ENCODE measurements around the gene TMEM234. TPM values are rescaled to one million over a fixed set of nuclear protein-coding genes. Genes with fewer than 3 reads are reported as not detected.

The TMEM234 gene
- total RNA-seq, 1 experiment from 2014 or later: 23.3 TPM

DNA sequence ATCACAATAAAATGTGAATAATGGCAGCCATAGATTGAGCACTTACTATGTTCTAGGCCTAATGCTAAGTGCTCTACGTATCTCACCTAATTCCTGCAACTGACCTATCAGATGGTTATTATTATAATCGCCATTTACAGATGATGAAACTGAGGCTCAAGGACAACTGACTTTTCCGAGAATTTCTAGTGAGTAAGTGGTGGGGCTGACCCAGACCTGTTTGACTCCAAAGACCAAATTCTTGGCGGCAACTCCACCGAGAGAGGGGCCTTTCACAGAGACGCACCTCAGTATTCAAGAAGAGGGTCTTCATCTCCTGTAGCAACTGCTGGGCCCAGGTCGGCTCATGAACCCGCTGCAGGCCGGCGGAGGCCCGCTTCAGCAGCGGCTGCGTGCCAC lies 573 bp downstream of the TMEM234 start:
- POLR2A ChIA-PET: interaction anchor here (0.6 to 0.7 kb wide), 2 partner anchors 75 to 173 kb away, joined by 3 to 8 read pairs; partner anchors contain the start of gene BSDC1
- peaks cover 19% of the 10 kb centered on the region for H3K4me1 ChIP-seq (ENCODE audit: control insufficient read depth, insufficient read depth, low read length)
- ATAC-seq: no peak
- BruUV-seq (replicated peaks): no TSS peak
- H3K27me3 ChIP-seq (ENCODE audit: control insufficient read depth, insufficient read depth, low read length): no peaks in the 10 kb centered on the region
- DNase-seq (ENCODE audit: low read depth, low spot score): no peak
- TF ChIP-seq, protein P1, sequence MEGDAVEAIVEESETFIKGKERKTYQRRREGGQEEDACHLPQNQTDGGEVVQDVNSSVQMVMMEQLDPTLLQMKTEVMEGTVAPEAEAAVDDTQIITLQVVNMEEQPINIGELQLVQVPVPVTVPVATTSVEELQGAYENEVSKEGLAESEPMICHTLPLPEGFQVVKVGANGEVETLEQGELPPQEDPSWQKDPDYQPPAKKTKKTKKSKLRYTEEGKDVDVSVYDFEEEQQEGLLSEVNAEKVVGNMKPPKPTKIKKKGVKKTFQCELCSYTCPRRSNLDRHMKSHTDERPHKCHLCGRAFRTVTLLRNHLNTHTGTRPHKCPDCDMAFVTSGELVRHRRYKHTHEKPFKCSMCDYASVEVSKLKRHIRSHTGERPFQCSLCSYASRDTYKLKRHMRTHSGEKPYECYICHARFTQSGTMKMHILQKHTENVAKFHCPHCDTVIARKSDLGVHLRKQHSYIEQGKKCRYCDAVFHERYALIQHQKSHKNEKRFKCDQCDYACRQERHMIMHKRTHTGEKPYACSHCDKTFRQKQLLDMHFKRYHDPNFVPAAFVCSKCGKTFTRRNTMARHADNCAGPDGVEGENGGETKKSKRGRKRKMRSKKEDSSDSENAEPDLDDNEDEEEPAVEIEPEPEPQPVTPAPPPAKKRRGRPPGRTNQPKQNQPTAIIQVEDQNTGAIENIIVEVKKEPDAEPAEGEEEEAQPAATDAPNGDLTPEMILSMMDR (IDR thresholded peaks at IDR 0.05): no peak
- TF ChIP-seq POLR2AphosphoS5 (IDR thresholded peaks at IDR 0.05; ENCODE audit: low read depth, low read length) (no peak), TCF7L2 (IDR thresholded peaks at IDR 0.05; ENCODE audit: low read depth, low read length) (no peak), SIN3A (IDR thresholded peaks at IDR 0.05; ENCODE audit: borderline replicate concordance, insufficient read depth, low read depth, low read length) (no peak)
- TF ChIP-seq, protein P2, sequence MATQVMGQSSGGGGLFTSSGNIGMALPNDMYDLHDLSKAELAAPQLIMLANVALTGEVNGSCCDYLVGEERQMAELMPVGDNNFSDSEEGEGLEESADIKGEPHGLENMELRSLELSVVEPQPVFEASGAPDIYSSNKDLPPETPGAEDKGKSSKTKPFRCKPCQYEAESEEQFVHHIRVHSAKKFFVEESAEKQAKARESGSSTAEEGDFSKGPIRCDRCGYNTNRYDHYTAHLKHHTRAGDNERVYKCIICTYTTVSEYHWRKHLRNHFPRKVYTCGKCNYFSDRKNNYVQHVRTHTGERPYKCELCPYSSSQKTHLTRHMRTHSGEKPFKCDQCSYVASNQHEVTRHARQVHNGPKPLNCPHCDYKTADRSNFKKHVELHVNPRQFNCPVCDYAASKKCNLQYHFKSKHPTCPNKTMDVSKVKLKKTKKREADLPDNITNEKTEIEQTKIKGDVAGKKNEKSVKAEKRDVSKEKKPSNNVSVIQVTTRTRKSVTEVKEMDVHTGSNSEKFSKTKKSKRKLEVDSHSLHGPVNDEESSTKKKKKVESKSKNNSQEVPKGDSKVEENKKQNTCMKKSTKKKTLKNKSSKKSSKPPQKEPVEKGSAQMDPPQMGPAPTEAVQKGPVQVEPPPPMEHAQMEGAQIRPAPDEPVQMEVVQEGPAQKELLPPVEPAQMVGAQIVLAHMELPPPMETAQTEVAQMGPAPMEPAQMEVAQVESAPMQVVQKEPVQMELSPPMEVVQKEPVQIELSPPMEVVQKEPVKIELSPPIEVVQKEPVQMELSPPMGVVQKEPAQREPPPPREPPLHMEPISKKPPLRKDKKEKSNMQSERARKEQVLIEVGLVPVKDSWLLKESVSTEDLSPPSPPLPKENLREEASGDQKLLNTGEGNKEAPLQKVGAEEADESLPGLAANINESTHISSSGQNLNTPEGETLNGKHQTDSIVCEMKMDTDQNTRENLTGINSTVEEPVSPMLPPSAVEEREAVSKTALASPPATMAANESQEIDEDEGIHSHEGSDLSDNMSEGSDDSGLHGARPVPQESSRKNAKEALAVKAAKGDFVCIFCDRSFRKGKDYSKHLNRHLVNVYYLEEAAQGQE (IDR thresholded peaks at IDR 0.05; ENCODE audit: insufficient read depth in 1 of 2, low read depth in 2 of 2, low read length in 1 of 2): no peak
- CTCF ChIA-PET: no interaction called here
- intact Hi-C loops (cut with micrococcal nuclease; ENCODE audit: unreplicated experiment) (loop anchor here (1.0 kb wide), 1 partner anchor 95 kb away; no protein-coding TSS in a partner anchor), in situ Hi-C loops (cut with HindIII; ENCODE audit: low pct_unique_long_range_greater_than_20kb, low sequenced_read_pairs) (no loop called here)
- H3K27ac ChIP-seq (ENCODE audit: low read length): peak overlapping the region; percentile 98
- peak overlapping the region; percentile 95 to 99 for H3K4me3 ChIP-seq (ENCODE audit: low read depth in 2 of 2, low read length in 2 of 2)
- peaks cover 15% of the 10 kb centered on the region for H3K36me3 ChIP-seq (ENCODE audit: control insufficient read depth, insufficient read depth, low read length)
- no peaks in the 10 kb centered on the region for H3K9me3 ChIP-seq (ENCODE audit: control insufficient read depth, insufficient read depth, low read depth, low read length)

DNA sequence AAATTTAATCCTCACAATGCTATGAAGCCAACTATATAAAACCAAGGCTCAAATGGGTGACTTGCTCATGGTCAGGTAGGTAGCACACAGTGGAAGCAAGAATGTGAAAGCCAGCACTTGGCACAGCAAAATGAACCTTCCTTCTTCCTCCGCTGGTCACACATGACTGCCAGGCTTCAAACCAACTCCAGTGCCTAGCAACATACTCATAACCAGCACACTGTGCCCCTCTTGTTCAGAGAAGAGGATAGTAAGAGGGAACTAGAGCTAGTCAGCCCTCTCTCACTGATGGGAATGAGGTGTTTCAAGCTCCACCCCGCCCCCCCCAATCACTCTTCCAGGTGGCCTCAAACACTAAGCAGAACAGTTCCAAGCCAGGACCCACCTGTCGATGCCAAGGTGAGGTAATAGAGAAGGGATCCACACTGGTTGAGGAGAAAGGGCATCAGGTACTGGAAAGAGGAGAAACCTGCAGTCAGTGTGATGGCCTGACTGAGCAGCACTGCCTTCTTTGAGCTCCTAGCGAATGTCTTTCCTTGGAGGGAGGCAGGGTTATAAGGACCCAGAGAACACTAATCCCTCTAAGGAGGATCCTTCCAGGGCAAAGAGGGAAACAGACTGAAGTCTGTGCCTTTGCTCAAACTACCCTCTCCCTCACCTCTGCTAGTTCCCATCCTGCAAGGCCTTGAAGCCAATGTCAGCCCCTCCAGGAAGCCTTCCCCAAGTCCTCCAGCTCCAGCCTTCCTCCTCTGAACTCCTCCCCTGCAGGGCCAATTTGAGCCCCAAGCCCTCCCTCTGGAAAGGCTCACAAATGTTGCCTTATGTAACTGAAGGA lies 1.2 kb downstream of the TMEM234 start:
- Histone ChIP-seq H3K4me1 (ENCODE audit: control insufficient read depth, insufficient read depth, low read length) (peaks cover 19% of the 10 kb centered on the region), H3K36me3 (ENCODE audit: control insufficient read depth, insufficient read depth, low read length) (peaks cover 11% of the 10 kb centered on the region), H3K4me3 (ENCODE audit: low read depth in 2 of 2, low read length in 2 of 2) (peak overlapping the region; percentile 95 to 99), H3K9me3 (ENCODE audit: control insufficient read depth, insufficient read depth, low read depth, low read length) (no peaks in the 10 kb centered on the region), H3K27ac (ENCODE audit: low read length) (peak overlapping the region; percentile 98), H3K27me3 (ENCODE audit: control insufficient read depth, insufficient read depth, low read length) (no peaks in the 10 kb centered on the region)
- in situ Hi-C loops (cut with HindIII; ENCODE audit: low pct_unique_long_range_greater_than_20kb, low sequenced_read_pairs): no loop called here
- no TSS peak for BruUV-seq (replicated peaks)
- TF ChIP-seq, protein P2 (IDR thresholded peaks at IDR 0.05; ENCODE audit: insufficient read depth in 1 of 2, low read depth in 2 of 2, low read length in 1 of 2): no peak
- TF ChIP-seq POLR2AphosphoS5 (IDR thresholded peaks at IDR 0.05; ENCODE audit: low read depth, low read length): no peak
- no peak for TF ChIP-seq TCF7L2 (IDR thresholded peaks at IDR 0.05; ENCODE audit: low read depth, low read length)
- no peak for TF ChIP-seq SIN3A (IDR thresholded peaks at IDR 0.05; ENCODE audit: borderline replicate concordance, insufficient read depth, low read depth, low read length)
- TF ChIP-seq, protein P1 (IDR thresholded peaks at IDR 0.05): no peak
- intact Hi-C loops (cut with micrococcal nuclease; ENCODE audit: unreplicated experiment): loop anchor here (1.0 kb wide), 1 partner anchor 95 kb away; no protein-coding TSS in a partner anchor
- ATAC-seq: no peak
- DNase-seq (ENCODE audit: low read depth, low spot score): no peak
- ChIA-PET POLR2A (no interaction called here), CTCF (interaction anchor here (0.5 kb wide), 1 partner anchor 17 kb away, joined by 3 read pairs; no protein-coding TSS in a partner anchor)

Measured in Panc1 (cell line).